Endothelial cell of umbilical vein (primary cell): Measurements from ENCODE around the gene CORO6. TPM values are rescaled to one million over a fixed set of nuclear protein-coding genes. Genes with fewer than 3 reads are reported as not detected.

Source experiments
- BruUV-seq: library from RNA; stranded (reverse); fragments of 400-500 nt; replicated peaks from 2 replicates; lab custom pipeline; 2021; lab: Mats Ljungman, UMichigan
- CTCF ChIA-PET: fragments of 300-600, 350-600 bp; sonication (Branson Sonifier 250); formaldehyde crosslinking; loops from one replicate; lab custom pipeline; 2021; ENCODE audit warnings: antibody characterized with exemption, inconsistent platforms; lab: Charles Lee
- POLR2A ChIA-PET: fragments of 300-600, 350-600 bp; sonication (Branson Sonifier 250); formaldehyde crosslinking; loops from one replicate; lab custom pipeline; 2021; ENCODE audit warnings: antibody characterized with exemption, inconsistent platforms; lab: Charles Lee
- DNase-seq: peaks from one replicate; pipeline ENCODE4 v3.0.0-alpha.2; 2011; ENCODE audit warnings: low read depth, low spot score
- FAIRE-seq: peaks from 2 replicates; lab custom pipeline; 2011; peaks lifted over from hg19 to GRCh38; lab: Jason Lieb, UNC
- H2AFZ ChIP-seq: 2 replicates; pipeline ENCODE4 v1.6.0; 2012; ENCODE audit warnings: low read depth, low read length, control low read depth, inconsistent platforms
- H3K27ac ChIP-seq: 2 replicates; pipeline ENCODE4 v1.5.1; 2011; ENCODE audit warnings: low read depth, mild to moderate bottlenecking, control low read depth, low read length, moderate library complexity; ENCODE audit not compliant: insufficient read depth
- H3K27me3 ChIP-seq, 2 experiments: 2 replicates each; pipeline versions ENCODE4 v1.6.0 to v1.6.1; 2011; ENCODE audit warnings: low read length in 2 of 2, mixed read lengths in 1 of 2; ENCODE audit not compliant: control insufficient read depth in 2 of 2, insufficient read depth in 2 of 2
- H3K36me3 ChIP-seq, 2 experiments: 2 replicates in 1 of 2; 3 replicates in 1 of 2; pipeline ENCODE4 v1.5.1; 2011; ENCODE audit warnings: low read length in 2 of 2, mild to moderate bottlenecking in 1 of 2, moderate library complexity in 1 of 2; ENCODE audit not compliant: control insufficient read depth in 2 of 2, insufficient read depth in 2 of 2; ENCODE audit errors: extremely low read depth in 1 of 2
- H3K4me1 ChIP-seq: 3 replicates; pipeline ENCODE4 v1.5.1; 2011; ENCODE audit warnings: mild to moderate bottlenecking, low read length; ENCODE audit not compliant: control insufficient read depth, insufficient read depth; ENCODE audit errors: extremely low read depth
- H3K4me2 ChIP-seq: 2 replicates; pipeline ENCODE4 v1.6.1; 2011; ENCODE audit warnings: low read length, control low read depth, mixed read lengths; ENCODE audit not compliant: insufficient read depth
- H3K4me3 ChIP-seq, 3 experiments: fragments of 200-600 bp in 1 of 3; sonication (generic), shearing (Covaris generic) in 1 of 3; replicated peaks in 1 of 3; 2 replicates each; pipeline ENCODE4 v1.5.1; 2011 to 2016; ENCODE audit warnings: control low read depth in 3 of 3, low read length in 3 of 3, mild to moderate bottlenecking in 2 of 3, inconsistent platforms in 1 of 3, low read depth in 1 of 3, moderate library complexity in 1 of 3; ENCODE audit not compliant: insufficient read depth in 1 of 3
- H3K79me2 ChIP-seq: 2 replicates; pipeline ENCODE4 v1.6.0; 2012; ENCODE audit warnings: low read length, inconsistent platforms; ENCODE audit not compliant: control insufficient read depth, insufficient read depth
- H3K9ac ChIP-seq: replicated peaks from 2 replicates; pipeline ENCODE3; 2011; ENCODE audit warnings: low read length, control low read depth; ENCODE audit not compliant: insufficient read depth; ENCODE audit errors: extremely low read depth
- H3K9me1 ChIP-seq: replicated peaks from 3 replicates; pipeline ENCODE4 v1.6.0; 2011; ENCODE audit warnings: mild to moderate bottlenecking, low read length; ENCODE audit not compliant: control insufficient read depth, insufficient read depth; ENCODE audit errors: extremely low read depth
- H3K9me3 ChIP-seq: replicated peaks from 2 replicates; pipeline ENCODE4 v1.5.1; 2012; ENCODE audit warnings: low read length, inconsistent platforms; ENCODE audit not compliant: control insufficient read depth, insufficient read depth
- H4K20me1 ChIP-seq: replicated peaks from 2 replicates; pipeline ENCODE3; 2011; ENCODE audit warnings: mild to moderate bottlenecking, low read length; ENCODE audit not compliant: control insufficient read depth, insufficient read depth; ENCODE audit errors: extremely low read depth
- CTCF ChIP-seq, 2 donors: IDR thresholded peaks; 1 replicate in 1 of 2; 2 replicates in 1 of 2; pipeline ENCODE4 v1.5.1; 2011; ENCODE audit warnings: low read length in 2 of 2, mild to moderate bottlenecking in 2 of 2, moderate library complexity in 2 of 2, control low read depth in 1 of 2, inconsistent platforms in 1 of 2, low read depth in 1 of 2; ENCODE audit not compliant: insufficient read depth in 1 of 2; ENCODE audit errors: extremely low read depth in 1 of 2
- GATA2 ChIP-seq: IDR thresholded peaks from 2 replicates; pipeline ENCODE4 v1.7.0; 2011; ENCODE audit warnings: low read depth, mild to moderate bottlenecking, moderate library complexity, mixed read lengths, low read length; ENCODE audit not compliant: insufficient read length, insufficient read depth
- MYC ChIP-seq: IDR thresholded peaks from one replicate; pipeline ENCODE4 v1.6.1; 2011; ENCODE audit warnings: mild to moderate bottlenecking, low read depth, low read length
- POLR2A ChIP-seq: IDR thresholded peaks from 2 replicates; pipeline ENCODE4 v1.6.1; 2012; ENCODE audit warnings: low read depth, mild to moderate bottlenecking, control low read depth, low read length
- POLR2AphosphoS5 ChIP-seq: IDR thresholded peaks from 2 replicates; pipeline ENCODE4 v1.6.1; 2012; ENCODE audit warnings: low read depth, mild to moderate bottlenecking, control low read depth, low read length, moderate library complexity; ENCODE audit not compliant: insufficient read depth
- dilution Hi-C: fragments of 300-500 bp; cut with MboI; formaldehyde crosslinking; loops from one replicate; pipeline ENCODE4 v1.15.0; 2019; ENCODE audit warnings: low sequenced_read_pairs; ENCODE audit not compliant: extremely low pct_ligation_motif_present
- intact Hi-C: fragments of 100-400 bp; cut with micrococcal nuclease; formaldehyde crosslinking; loops from one replicate; pipeline ENCODE4 v1.10.0; 2022
- polyA plus RNA-seq, 4 experiments: library from polyadenylated mRNA; depleted of rRNA in 3 of 4; stranded (reverse) in 3 of 4; unstranded in 1 of 4; fragments of >200 nt; gene quantifications; 2 replicates each; pipeline versions ENCODE4 v1.2.1 to v1.2.3, GENCODE V29; 2011 to 2012; ENCODE audit warnings: missing spikeins in 1 of 4
- total RNA-seq: library from RNA; stranded (reverse); gene quantifications from 2 replicates; pipeline ENCODE4 v1.2.3, GENCODE V29; 2021

The CORO6 gene
- total and polyA plus RNA-seq, 2 donors (not counting 3 experiments of a cell fraction or from before 2014, with no cell fraction given) = 10.7 to 14.7 TPM

DNA sequence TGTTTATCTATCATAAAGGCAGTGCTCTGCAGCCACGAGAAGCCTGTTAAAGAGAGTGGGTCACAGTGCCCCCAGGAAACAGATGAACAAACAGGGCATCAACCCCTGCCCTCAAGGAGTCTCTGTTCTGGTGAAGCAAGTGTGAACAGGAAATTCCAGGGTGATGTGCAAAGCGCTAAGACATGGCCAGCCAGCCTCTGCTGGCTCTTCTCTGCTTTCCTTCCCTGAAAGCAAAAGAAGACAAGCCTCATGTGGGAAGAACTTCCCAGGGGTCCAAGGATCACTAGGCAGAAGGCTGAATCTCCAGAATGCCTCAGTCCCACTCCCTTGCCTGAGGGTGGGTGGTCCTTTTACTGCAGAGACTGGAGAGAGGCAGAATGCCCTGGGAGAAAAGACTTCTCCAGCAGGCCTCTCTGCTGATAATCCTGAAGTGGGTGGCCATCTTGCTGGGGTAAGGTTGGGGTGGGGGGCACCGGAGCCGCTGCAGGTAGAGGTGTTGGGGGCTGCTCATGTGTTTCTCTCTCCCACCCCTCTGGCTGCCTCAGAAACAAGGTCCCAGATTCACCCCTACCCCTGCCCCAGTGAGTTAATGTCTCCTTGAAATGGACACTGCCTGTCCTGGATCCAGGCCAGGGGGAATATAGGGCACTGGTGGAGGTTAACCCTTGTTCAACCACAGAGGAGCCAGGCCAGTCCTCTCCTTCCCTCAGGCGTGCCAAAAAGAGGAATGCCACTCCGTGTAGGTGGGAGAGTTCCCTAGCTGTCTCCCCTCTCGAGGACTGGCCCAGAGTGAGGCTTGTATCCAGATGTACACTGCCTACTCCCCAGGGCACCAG, 27.4 kb downstream of the CORO6 start:
- H3K36me3 ChIP-seq = no peaks in the 10 kb centered on the region
- DNase-seq = no peak
- BruUV-seq = no TSS peak
- H2AFZ ChIP-seq = no peak overlapping the region
- peak overlapping the region; percentile 24 for H3K27ac ChIP-seq
- intact Hi-C loops (no loop called here), dilution Hi-C loops (no loop called here)
- H3K9ac ChIP-seq = no peak overlapping the region
- FAIRE-seq = peak; percentile 87
- H4K20me1 ChIP-seq = no peaks in the 10 kb centered on the region
- no peaks in the 10 kb centered on the region for H3K27me3 ChIP-seq
- no peak overlapping the region for H3K4me3 ChIP-seq
- peaks cover 10% of the 10 kb centered on the region for H3K79me2 ChIP-seq
- H3K9me3 ChIP-seq = no peaks in the 10 kb centered on the region
- ChIA-PET POLR2A (no interaction called here), CTCF (interaction anchor here (4.8 to 9.2 kb wide), 3 partner anchors 16 to 22 kb away, joined by 50 to 152 read pairs (median 120); no protein-coding TSS in a partner anchor)
- H3K9me1 ChIP-seq = no peaks in the 10 kb centered on the region
- TF ChIP-seq POLR2AphosphoS5 = peak; percentile 70
- no peak for TF ChIP-seq CTCF (IDR thresholded peaks at IDR 0.05; ENCODE audit: extremely low read depth in 1 of 2, insufficient read depth in 1 of 2, low read depth in 1 of 2, low read length in 2 of 2)
- TF ChIP-seq GATA2 = no peak
- TF ChIP-seq MYC = no peak
- TF ChIP-seq POLR2A = no peak
- H3K4me1 ChIP-seq = peaks cover 35% of the 10 kb centered on the region
- no peak overlapping the region for H3K4me2 ChIP-seq
